Activated CD8-positive, alpha-beta T cell treated with anti-CD3 and anti-CD28 coated beads, Interleukin-2, amount 10 ng/mL, durations not matched to agents 7 days and 5 days (primary cell): ENCODE measurements around the gene SSR2. TPM values are rescaled to one million over a fixed set of nuclear protein-coding genes. Genes with fewer than 3 reads are reported as not detected.
"Not testable (repeated sequence)": the region's sequence is repeated elsewhere in the genome, so short reads cannot be mapped to it uniquely, and the experiment has no call there.

Experiments
- ATAC-seq: fragments of 150-1000 bp; cut with Tn5 transposase; one replicate; pipeline ENCODE4 v1.10.0; 2021; ENCODE audit warnings: moderate library complexity
- CTCF ChIA-PET: fragments of 350-600 bp; sonication (Branson Sonifier 250); formaldehyde crosslinking; loops from one replicate; lab custom pipeline; 2021; ENCODE audit warnings: antibody characterized with exemption; lab: Charles Lee
- POLR2A ChIA-PET: fragments of 350-600 bp; sonication (Branson Sonifier 250); formaldehyde crosslinking; loops from one replicate; lab custom pipeline; 2021; ENCODE audit warnings: antibody characterized with exemption; lab: Charles Lee
- DNase-seq: peaks from one replicate; pipeline ENCODE4 v3.0.0-alpha.2; 2020
- H3K27ac Mint-ChIP-seq: one replicate; pipeline ENCODE4 v1.8.0; 2021; ENCODE audit warnings: mild to moderate bottlenecking, mixed read lengths
- H3K27me3 Mint-ChIP-seq: one replicate; pipeline ENCODE4 v1.8.0; 2021; ENCODE audit warnings: low read depth, mixed read lengths
- H3K36me3 Mint-ChIP-seq: one replicate; pipeline ENCODE4 v1.8.0; 2021; ENCODE audit warnings: low read depth, mixed read lengths
- H3K4me1 Mint-ChIP-seq: one replicate; pipeline ENCODE4 v1.8.0; 2021; ENCODE audit warnings: low read depth, mixed read lengths
- H3K4me3 Mint-ChIP-seq: one replicate; pipeline ENCODE4 v1.8.0; 2021; ENCODE audit warnings: mild to moderate bottlenecking, mixed read lengths
- H3K9me3 Mint-ChIP-seq: one replicate; pipeline ENCODE4 v1.8.0; 2022; ENCODE audit warnings: mixed read lengths; ENCODE audit not compliant: insufficient read depth
- total RNA-seq, 2 experiments: library from RNA; stranded (reverse); gene quantifications; one replicate each; pipeline ENCODE4 v1.2.3, GENCODE V29; 2021

SSR2 gene
- total RNA-seq, 2 experiments from 2014 or later, result 216 to 233 TPM

DNA sequence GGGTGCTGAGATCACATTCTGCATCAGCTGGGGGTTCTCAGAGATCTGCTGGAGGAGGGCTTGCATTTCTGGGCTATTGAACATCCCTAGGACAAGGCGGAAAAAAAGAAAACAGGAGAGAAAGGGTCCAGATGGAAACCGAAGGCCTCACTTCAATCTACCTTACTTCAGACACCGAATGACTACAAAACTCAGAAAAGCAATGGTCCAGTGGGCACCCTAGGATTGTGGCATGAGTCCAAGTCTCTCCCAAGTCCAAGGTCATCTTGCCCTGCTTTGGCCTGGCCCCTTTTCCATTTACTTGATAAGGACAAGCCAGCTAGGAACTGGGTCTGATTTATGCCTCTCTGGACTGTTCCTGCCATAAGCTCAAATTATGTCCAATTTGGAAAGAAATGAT lies 22.1 kb upstream of the SSR2 start:
- ATAC-seq, result no peak
- no peaks in the 10 kb centered on the region for H3K27me3 Mint-ChIP-seq
- no peak overlapping the region for H3K27ac Mint-ChIP-seq
- ChIA-PET POLR2A (no interaction called here), CTCF (interaction anchor here (1.1 to 2.9 kb wide), 2 partner anchors 10 to 23 kb away, joined by 3 to 14 read pairs; no protein-coding TSS in a partner anchor)
- peaks cover 20% of the 10 kb centered on the region for H3K36me3 Mint-ChIP-seq
- H3K4me3 Mint-ChIP-seq, result no peak overlapping the region
- no peak for DNase-seq
- no peaks in the 10 kb centered on the region for H3K9me3 Mint-ChIP-seq
- H3K4me1 Mint-ChIP-seq, result peaks cover 7% of the 10 kb centered on the region

DNA sequence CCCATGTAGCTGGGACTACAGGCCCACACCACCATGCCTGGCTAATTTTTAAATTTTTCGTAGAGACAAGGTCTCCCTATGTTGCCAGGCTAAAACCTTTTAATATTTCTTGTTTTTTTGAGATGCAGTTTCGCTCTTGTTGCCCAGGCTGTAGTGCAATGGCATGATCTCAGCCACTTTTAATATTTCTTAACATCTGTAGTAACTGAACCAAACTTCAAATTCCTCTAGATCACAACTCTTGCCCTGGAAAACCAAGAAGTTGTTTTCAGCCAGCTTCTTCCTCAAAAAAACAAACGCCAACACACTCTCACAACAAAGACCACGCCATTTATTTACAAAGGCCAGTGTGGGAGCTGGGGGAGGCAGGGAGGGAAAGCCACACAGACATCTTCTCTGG lies 14.2 kb upstream of the SSR2 start:
- CTCF ChIA-PET, H3K4me3 Mint-ChIP-seq, H3K9me3 Mint-ChIP-seq, H3K27me3 Mint-ChIP-seq, ATAC-seq, DNase-seq, H3K4me1 Mint-ChIP-seq, POLR2A ChIA-PET, H3K27ac Mint-ChIP-seq: not testable (repeated sequence)
- H3K36me3 Mint-ChIP-seq, result peaks cover 11% of the 10 kb centered on the region

DNA sequence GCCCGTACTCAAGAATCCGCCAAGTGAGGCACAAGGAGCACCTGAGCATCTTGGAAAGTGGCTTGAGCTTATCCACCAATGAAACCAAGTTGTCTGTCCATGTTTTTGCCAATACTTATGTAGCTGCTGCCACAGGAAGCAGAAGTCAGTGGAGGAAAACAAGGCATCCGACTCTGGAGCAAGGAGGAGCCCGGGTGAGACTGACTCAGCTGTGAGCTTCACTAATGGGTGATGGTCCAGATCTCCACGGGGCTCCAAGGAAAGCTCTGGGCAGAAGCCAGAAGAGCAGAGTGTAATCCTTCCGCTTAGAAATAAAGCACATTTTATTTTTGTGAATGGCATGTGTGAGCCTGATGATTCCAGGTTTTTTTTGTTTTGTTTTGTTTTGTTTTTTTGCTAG lies 12.3 kb upstream of the SSR2 start:
- peaks cover 9% of the 10 kb centered on the region for H3K36me3 Mint-ChIP-seq
- CTCF ChIA-PET, result interaction anchor here (1.2 kb wide), 1 partner anchor 33 kb away, joined by 3 read pairs; no protein-coding TSS in a partner anchor
- H3K27me3 Mint-ChIP-seq, result no peaks in the 10 kb centered on the region
- DNase-seq (no peak), ATAC-seq (no peak)
- H3K4me1 Mint-ChIP-seq, result peaks cover 3% of the 10 kb centered on the region
- POLR2A ChIA-PET, result no interaction called here
- H3K4me3 Mint-ChIP-seq, result no peak overlapping the region
- H3K9me3 Mint-ChIP-seq, result no peaks in the 10 kb centered on the region
- no peak overlapping the region for H3K27ac Mint-ChIP-seq

DNA sequence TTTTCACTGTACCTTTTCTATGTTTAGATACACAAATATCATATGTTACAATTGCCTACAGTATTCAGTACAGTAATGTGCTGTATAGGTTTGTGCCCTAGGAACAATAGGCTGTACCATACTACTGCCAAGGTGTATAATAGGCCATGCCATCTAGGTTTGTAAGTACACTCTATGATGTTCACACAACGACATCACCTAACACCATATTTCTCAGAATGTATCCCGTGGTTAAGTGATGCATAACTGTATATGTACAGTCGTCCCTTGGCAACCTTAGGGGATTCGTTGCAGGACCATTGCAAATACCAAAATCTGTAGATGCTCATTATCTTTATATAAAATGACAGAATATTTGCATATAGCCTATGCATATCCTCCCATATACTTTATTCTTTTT lies 5.8 kb upstream of the SSR2 start:
- no peaks in the 10 kb centered on the region for H3K9me3 Mint-ChIP-seq
- H3K27me3 Mint-ChIP-seq, result peaks cover 13% of the 10 kb centered on the region
- H3K4me1 Mint-ChIP-seq, result peaks cover 14% of the 10 kb centered on the region
- no peak for DNase-seq
- POLR2A ChIA-PET, result no interaction called here
- peak; percentile 46 for ATAC-seq
- CTCF ChIA-PET, result interaction anchor here (0.7 to 3.0 kb wide), 8 partner anchors 10 to 110 kb away, joined by 3 to 16 read pairs (median 4); no protein-coding TSS in a partner anchor
- no peak overlapping the region for H3K27ac Mint-ChIP-seq
- no peak overlapping the region for H3K4me3 Mint-ChIP-seq
- H3K36me3 Mint-ChIP-seq, result no peaks in the 10 kb centered on the region

DNA sequence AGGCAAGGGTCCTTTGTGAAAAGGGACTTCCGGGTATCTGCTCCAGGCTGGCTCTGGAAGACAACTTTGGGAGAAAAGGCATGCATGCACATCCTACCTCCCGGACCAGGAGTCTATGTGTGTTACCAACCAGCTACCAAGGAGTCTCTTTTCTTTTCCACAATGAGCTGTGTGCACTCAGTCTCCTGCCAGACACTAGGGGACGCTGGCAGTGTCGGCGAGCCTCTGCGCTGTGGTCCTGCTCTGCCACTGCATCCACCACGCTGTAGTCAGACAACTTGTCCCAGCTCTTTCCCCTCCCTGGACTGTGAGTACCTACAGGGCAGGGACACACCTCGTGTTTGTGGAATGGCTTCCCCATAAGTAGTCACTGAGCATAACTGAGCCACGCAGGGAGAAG lies 5.1 kb upstream of the SSR2 start:
- POLR2A ChIA-PET, result no interaction called here
- Mint-ChIP-seq H3K9me3 (no peaks in the 10 kb centered on the region), H3K4me3 (no peak overlapping the region), H3K36me3 (no peaks in the 10 kb centered on the region), H3K27ac (no peak overlapping the region), H3K27me3 (peaks cover 13% of the 10 kb centered on the region), H3K4me1 (peaks cover 18% of the 10 kb centered on the region)
- CTCF ChIA-PET, result interaction anchor here (0.7 to 3.0 kb wide), 13 partner anchors 10 to 167 kb away, joined by 3 to 16 read pairs (median 3); partner anchors contain the start of gene SYT11
- ATAC-seq (peak; percentile 86), DNase-seq (peak; percentile 58)

DNA sequence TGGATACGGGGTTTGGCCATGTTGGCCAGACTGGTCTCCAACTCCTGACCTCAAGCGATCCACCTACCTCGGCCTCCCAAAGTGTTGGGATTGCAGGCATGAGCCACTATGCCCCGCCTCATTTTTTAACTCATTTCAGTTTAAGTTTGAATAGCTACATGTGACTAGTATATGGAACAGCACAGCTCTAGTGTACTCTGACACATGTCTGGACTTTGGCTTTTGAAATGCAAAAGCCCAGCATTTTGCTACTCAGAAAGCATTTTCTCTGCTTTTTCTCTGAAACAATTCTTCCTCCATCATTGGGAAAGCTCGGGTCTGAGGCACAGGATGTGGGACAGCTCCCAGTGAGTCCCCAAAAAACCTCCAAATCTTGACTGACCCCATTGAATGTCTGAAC lies 4.0 kb upstream of the SSR2 start:
- Mint-ChIP-seq H3K9me3 (no peaks in the 10 kb centered on the region), H3K4me1 (peaks cover 24% of the 10 kb centered on the region), H3K27ac (no peak overlapping the region), H3K27me3 (peaks cover 13% of the 10 kb centered on the region), H3K36me3 (peaks cover 8% of the 10 kb centered on the region), H3K4me3 (no peak overlapping the region)
- CTCF ChIA-PET, result interaction anchor here (1.0 to 3.0 kb wide), 5 partner anchors 8 to 87 kb away, joined by 3 to 14 read pairs (median 8); no protein-coding TSS in a partner anchor
- DNase-seq (no peak), ATAC-seq (no peak)
- POLR2A ChIA-PET, result interaction anchor here (0.9 kb wide), 1 partner anchor 90 kb away, joined by 3 read pairs; the partner anchor contains the start of gene KHDC4

DNA sequence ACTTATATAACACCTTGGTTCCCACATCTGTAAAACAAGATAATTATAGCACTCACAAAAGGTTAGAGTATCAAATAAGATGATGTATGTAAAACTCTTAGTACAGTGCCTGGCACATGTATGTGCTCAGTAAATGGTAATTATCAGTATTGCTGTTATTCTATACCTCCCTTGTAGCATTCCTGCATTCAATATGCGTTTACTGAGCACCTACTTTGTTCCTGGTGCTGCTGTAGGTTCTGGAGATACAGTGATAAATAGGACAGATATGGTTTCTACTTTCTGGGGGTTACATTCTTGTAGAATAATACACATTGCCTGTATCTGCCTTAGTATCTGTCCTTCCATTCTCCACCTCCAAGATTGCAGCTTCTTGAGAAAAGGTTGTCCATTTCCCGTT lies 1.2 kb upstream of the SSR2 start:
- CTCF ChIA-PET, result interaction anchor here (1.0 to 2.1 kb wide), 3 partner anchors 14 to 45 kb away, joined by 5 to 13 read pairs (median 9); no protein-coding TSS in a partner anchor
- peaks cover 13% of the 10 kb centered on the region for H3K27me3 Mint-ChIP-seq
- H3K27ac Mint-ChIP-seq, result no peak overlapping the region
- ATAC-seq (no peak), DNase-seq (no peak)
- peaks cover 29% of the 10 kb centered on the region for H3K36me3 Mint-ChIP-seq
- H3K4me3 Mint-ChIP-seq, result no peak overlapping the region
- no peaks in the 10 kb centered on the region for H3K9me3 Mint-ChIP-seq
- H3K4me1 Mint-ChIP-seq, result peaks cover 35% of the 10 kb centered on the region
- POLR2A ChIA-PET, result interaction anchor here (1.0 to 2.7 kb wide), 3 partner anchors 24 to 88 kb away, joined by 3 to 9 read pairs (median 3); partner anchors contain the start of gene KHDC4

DNA sequence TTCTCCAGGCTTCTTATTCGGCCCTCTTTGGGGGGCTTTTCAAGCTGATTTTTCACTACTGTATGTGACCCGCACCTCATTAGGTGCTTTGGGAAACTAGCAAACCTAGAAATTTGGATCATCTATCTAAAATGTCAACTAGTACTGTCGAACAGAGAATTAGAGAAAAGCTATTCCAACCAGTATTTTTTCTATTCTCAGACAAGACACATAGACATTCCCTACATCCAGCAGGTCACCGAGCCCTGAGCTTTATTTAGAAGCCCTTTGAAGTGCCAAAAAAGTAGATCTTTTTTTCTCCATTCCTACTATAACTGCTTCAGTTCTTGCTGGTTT lies 310 bp upstream of the SSR2 start:
- ATAC-seq, result no peak
- H3K4me3 Mint-ChIP-seq, result peak overlapping the region; percentile 98
- no peak for DNase-seq
- ChIA-PET CTCF (interaction anchor here (0.9 to 2.1 kb wide), 6 partner anchors 13 to 83 kb away, joined by 3 to 13 read pairs (median 5); no protein-coding TSS in a partner anchor), POLR2A (interaction anchor here (0.6 to 2.7 kb wide), 5 partner anchors 13 to 92 kb away, joined by 3 to 14 read pairs (median 3); no protein-coding TSS in a partner anchor)
- H3K36me3 Mint-ChIP-seq, result peaks cover 36% of the 10 kb centered on the region
- H3K9me3 Mint-ChIP-seq, result no peaks in the 10 kb centered on the region
- peaks cover 36% of the 10 kb centered on the region for H3K4me1 Mint-ChIP-seq
- peak overlapping the region; percentile 99 for H3K27ac Mint-ChIP-seq
- peaks cover 13% of the 10 kb centered on the region for H3K27me3 Mint-ChIP-seq

DNA sequence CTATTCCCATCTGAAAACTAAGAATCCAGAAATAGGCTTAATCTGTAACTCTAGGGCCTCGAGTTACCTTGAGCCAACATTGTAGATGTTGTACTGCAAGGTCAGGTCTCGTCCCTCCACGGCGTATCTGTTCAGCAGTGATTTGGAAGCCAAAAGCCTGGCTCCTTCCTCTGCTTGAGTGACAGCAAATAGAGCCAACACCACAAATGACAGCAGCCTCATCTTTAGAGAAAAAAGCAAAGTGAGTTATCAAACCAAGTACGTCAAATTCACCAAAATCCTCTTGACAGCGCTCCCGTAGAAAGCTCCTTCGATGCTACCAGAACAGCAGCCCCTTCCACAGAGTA lies 832 bp downstream of the SSR2 start:
- no peaks in the 10 kb centered on the region for H3K9me3 Mint-ChIP-seq
- DNase-seq (no peak), ATAC-seq (no peak)
- CTCF ChIA-PET, result interaction anchor here (0.6 to 1.5 kb wide), 4 partner anchors 30 to 120 kb away, joined by 3 to 5 read pairs (median 4); partner anchors contain the start of gene KHDC4
- peak overlapping the region; percentile 99 for H3K27ac Mint-ChIP-seq
- H3K27me3 Mint-ChIP-seq, result peaks cover 5% of the 10 kb centered on the region
- POLR2A ChIA-PET, result interaction anchor here (0.6 to 2.7 kb wide), 3 partner anchors 12 to 43 kb away, joined by 3 to 14 read pairs (median 9); no protein-coding TSS in a partner anchor
- H3K36me3 Mint-ChIP-seq, result peaks cover 36% of the 10 kb centered on the region
- H3K4me1 Mint-ChIP-seq, result peaks cover 31% of the 10 kb centered on the region
- peak overlapping the region; percentile 98 for H3K4me3 Mint-ChIP-seq

DNA sequence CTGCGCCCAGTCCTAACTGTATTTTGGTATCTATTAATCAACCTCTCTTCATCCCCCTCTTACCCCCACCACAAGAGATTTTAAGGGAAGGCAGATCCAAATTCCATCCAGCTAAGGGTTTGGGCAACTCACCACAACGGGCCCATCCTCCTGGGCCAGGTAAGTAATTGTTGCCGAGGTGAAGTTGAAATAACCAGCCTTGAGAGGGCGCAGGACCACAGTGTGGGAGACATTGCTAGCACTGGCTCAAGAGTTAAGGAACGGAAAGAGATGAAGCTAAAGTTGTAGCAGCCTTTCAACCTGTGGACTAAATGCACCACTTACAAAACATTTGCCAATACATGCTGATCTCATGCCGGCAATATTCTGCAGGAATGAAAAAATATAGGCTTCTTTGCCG lies 5.9 kb downstream of the SSR2 start:
- Mint-ChIP-seq H3K36me3 (peaks cover 68% of the 10 kb centered on the region), H3K4me3 (no peak overlapping the region), H3K27ac (no peak overlapping the region), H3K9me3 (no peaks in the 10 kb centered on the region), H3K27me3 (no peaks in the 10 kb centered on the region), H3K4me1 (peaks cover 15% of the 10 kb centered on the region)
- POLR2A ChIA-PET, result no interaction called here
- CTCF ChIA-PET, result interaction anchor here (1.0 to 3.2 kb wide), 4 partner anchors 10 to 51 kb away, joined by 3 to 14 read pairs (median 6); partner anchors contain the start of genes LAMTOR2 and UBQLN4
- no peak for DNase-seq
- ATAC-seq, result no peak

DNA sequence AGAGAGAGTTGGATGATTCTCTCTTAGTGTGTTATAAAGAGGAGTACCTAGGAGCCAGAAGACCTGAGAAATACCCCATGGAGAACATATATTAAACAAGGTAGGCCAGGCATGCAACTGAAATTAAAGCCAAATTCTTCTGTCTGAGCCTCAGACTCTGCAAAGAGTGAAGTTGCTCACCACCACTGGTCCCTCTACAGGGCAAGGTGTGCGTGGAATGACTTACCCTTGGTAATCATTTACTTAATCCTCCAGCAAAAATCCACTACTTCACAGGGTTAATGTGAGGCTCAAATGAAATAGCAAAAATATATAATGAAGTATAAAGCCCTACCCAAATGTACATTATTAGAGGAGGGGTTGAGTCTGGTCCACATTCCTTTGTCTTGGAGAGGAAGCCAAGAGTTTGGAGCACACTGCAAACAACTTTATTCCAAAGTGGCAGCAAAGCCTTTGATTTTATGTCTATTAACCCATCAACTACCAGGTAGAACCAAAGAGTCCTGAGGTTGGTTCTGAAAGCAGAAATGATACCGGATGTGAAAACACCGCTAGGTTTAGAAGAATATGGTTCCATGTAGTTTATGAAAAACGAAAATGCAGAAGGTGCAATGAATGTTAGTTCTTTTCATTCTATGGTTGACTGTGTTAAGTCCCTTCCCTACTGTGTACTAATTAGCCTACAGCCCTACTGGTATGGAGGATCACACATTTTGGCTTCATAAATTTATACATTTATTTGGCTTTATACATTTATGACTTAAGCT lies 8.5 kb downstream of the SSR2 start:
- Mint-ChIP-seq H3K36me3 (peaks cover 63% of the 10 kb centered on the region), H3K9me3 (no peaks in the 10 kb centered on the region), H3K4me3 (no peak overlapping the region), H3K27me3 (no peaks in the 10 kb centered on the region), H3K4me1 (peaks cover 4% of the 10 kb centered on the region), H3K27ac (no peak overlapping the region)
- no peak for DNase-seq
- CTCF ChIA-PET, result no interaction called here
- POLR2A ChIA-PET, result no interaction called here
- no peak for ATAC-seq

DNA sequence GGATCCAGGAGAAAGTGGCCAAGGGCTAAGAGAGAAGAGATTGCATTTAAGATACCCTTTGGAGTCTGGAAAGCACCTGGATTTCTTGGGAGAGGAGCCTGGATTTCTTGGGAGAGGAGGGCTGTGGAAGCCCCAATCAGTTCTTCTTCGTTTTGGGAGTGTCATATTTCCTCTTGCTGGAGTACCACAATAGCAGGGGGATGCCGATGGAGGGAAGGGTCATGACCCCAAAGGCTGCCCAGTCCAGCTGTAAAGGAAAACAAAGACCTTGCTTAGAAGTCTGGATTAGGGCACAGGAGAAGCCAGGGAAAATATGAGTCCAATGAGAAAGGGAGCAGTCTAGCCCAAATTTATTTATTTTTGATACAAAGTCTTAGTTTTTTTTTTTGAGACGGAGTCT lies 11.3 kb downstream of the SSR2 start:
- Mint-ChIP-seq H3K27ac (no peak overlapping the region), H3K4me1 (peaks cover 20% of the 10 kb centered on the region), H3K36me3 (peaks cover 54% of the 10 kb centered on the region), H3K9me3 (no peaks in the 10 kb centered on the region), H3K4me3 (no peak overlapping the region), H3K27me3 (no peaks in the 10 kb centered on the region)
- POLR2A ChIA-PET, result interaction anchor here (2.9 kb wide), 1 partner anchor 11 kb away, joined by 14 read pairs; the partner anchor contains the start of gene SSR2
- DNase-seq, result no peak
- CTCF ChIA-PET, result interaction anchor here (2.0 to 2.6 kb wide), 2 partner anchors 20 to 71 kb away, joined by 5 to 14 read pairs; no protein-coding TSS in a partner anchor
- no peak for ATAC-seq
